T-cell (primary cell): Measurements from ENCODE around the gene TCERG1L. TPM values are rescaled to one million over a fixed set of nuclear protein-coding genes. Genes with fewer than 3 reads are reported as not detected.

Experiments
- ATAC-seq, 4 experiments: fragments of 200-7000 bp in 3 of 4; fragments of 150-1000 bp in 1 of 4; cut with Tn5 transposase; replicated peaks in 1 of 4; 1 replicate in 3 of 4; 2 replicates in 1 of 4; pipeline ENCODE4 v1.10.0; 2021; ENCODE audit warnings: moderate library complexity in 3 of 4, mild to moderate bottlenecking in 2 of 4, moderate number of reproducible peaks in 1 of 4
- CTCF ChIA-PET, 2 donors: fragments of 300-600 bp; sonication (Branson Sonifier 250); formaldehyde crosslinking; loops; one replicate each; lab custom pipeline; 2022; ENCODE audit warnings: antibody characterized with exemption in 2 of 2; lab: Charles Lee
- POLR2A ChIA-PET, 2 donors: fragments of 300-600 bp; sonication (Branson Sonifier 250); formaldehyde crosslinking; loops; one replicate each; lab custom pipeline; 2022; ENCODE audit warnings: antibody characterized with exemption in 2 of 2; lab: Charles Lee
- DNase-seq, 35 experiments: peaks; one replicate each; pipeline versions ENCODE4 v3.0.0 to v3.0.0-alpha.2; 2013 to 2023
- H3K27ac ChIP-seq: one replicate; pipeline ENCODE4 v1.5.1; 2013; ENCODE audit warnings: low read length
- H3K27me3 ChIP-seq, 2 experiments: replicated peaks in 1 of 2; 1 replicate in 1 of 2; 2 replicates in 1 of 2; pipeline versions ENCODE4 v1.6.1 to v1.7.0; 2013; ENCODE audit warnings: low read length in 1 of 2, mixed read lengths in 1 of 2; ENCODE audit not compliant: control insufficient read depth in 2 of 2, insufficient read depth in 2 of 2; ENCODE audit errors: extremely low read depth in 1 of 2
- H3K36me3 ChIP-seq, 2 donors: 1 replicate in 1 of 2; 2 replicates in 1 of 2; pipeline versions ENCODE4 v1.6.1 to v1.7.0; 2013; ENCODE audit warnings: low read length in 1 of 2; ENCODE audit not compliant: control insufficient read depth in 2 of 2, insufficient read depth in 1 of 2; ENCODE audit errors: extremely low read depth in 1 of 2
- H3K4me1 ChIP-seq, 2 experiments: 1 replicate in 1 of 2; 2 replicates in 1 of 2; pipeline versions ENCODE4 v1.6.1 to v1.7.0; 2013; ENCODE audit warnings: low read length in 2 of 2, mixed read lengths in 1 of 2; ENCODE audit not compliant: insufficient read depth in 2 of 2, control insufficient read depth in 1 of 2; ENCODE audit errors: extremely low read depth in 1 of 2
- H3K4me3 ChIP-seq, 2 donors: 1 replicate in 1 of 2; 2 replicates in 1 of 2; pipeline versions ENCODE4 v1.5.1 to v1.7.0; 2013; ENCODE audit warnings: mild to moderate bottlenecking in 2 of 2, low read length in 1 of 2, moderate library complexity in 1 of 2; ENCODE audit not compliant: control insufficient read depth in 1 of 2; ENCODE audit errors: extremely low read depth in 1 of 2
- H3K9me3 ChIP-seq: 2 replicates; pipeline ENCODE4 v1.7.0; 2013
- H3K27ac Mint-ChIP-seq, 2 donors: one replicate each; pipeline ENCODE4 v1.8.0; 2020 to 2021; ENCODE audit warnings: mild to moderate bottlenecking in 2 of 2, mixed read lengths in 2 of 2
- H3K27me3 Mint-ChIP-seq, 2 donors: one replicate each; pipeline ENCODE4 v1.8.0; 2021 to 2022; ENCODE audit warnings: mixed read lengths in 2 of 2
- H3K36me3 Mint-ChIP-seq: one replicate; pipeline ENCODE4 v1.8.0; 2021; ENCODE audit warnings: mixed read lengths
- H3K4me1 Mint-ChIP-seq, 3 donors: one replicate each; pipeline ENCODE4 v1.8.0; 2020 to 2022; ENCODE audit warnings: mixed read lengths in 3 of 3, mild to moderate bottlenecking in 1 of 3
- H3K4me3 Mint-ChIP-seq, 3 donors: one replicate each; pipeline ENCODE4 v1.8.0; 2020 to 2022; ENCODE audit warnings: mild to moderate bottlenecking in 3 of 3, mixed read lengths in 3 of 3, moderate library complexity in 3 of 3
- H3K9me3 Mint-ChIP-seq, 3 donors: one replicate each; pipeline ENCODE4 v1.8.0; 2020 to 2022; ENCODE audit warnings: mixed read lengths in 3 of 3
- WGBS: methylation state at CpG from one replicate; pipeline ENCODE4 v1.1.5; 2013; ENCODE audit warnings: missing lambda C conversion rate; ENCODE audit not compliant: insufficient coverage; 5-methylcytosine and 5-hydroxymethylcytosine counted together
- total RNA-seq, 35 experiments: library from RNA in 6 of 35; stranded (reverse) in 6 of 35; fragments of 120-200 nt in 1 of 35; gene quantifications; one replicate each; pipeline versions ENCODE4 v1.2.1 to v1.2.4 and lab custom pipeline; 2013 to 2026

The TCERG1L gene
- total RNA-seq, 5 donors from 2014 or later (not counting 1 experiment from before 2014, with no cell fraction given): 0.13 to 0.29 (median 0.21) TPM; not detected in 1

- no peak overlapping the region for H3K4me3 ChIP-seq
- ATAC-seq: no peak
- H3K4me3 Mint-ChIP-seq: no peak overlapping the region
- H3K27ac Mint-ChIP-seq: no peak overlapping the region
- H3K27ac ChIP-seq: no peak overlapping the region
- no peaks in the 10 kb centered on the region for H3K9me3 ChIP-seq
- WGBS: no CpG with 5 or more reads among the region's 6 CpGs
- H3K36me3 Mint-ChIP-seq: no peaks in the 10 kb centered on the region
- peaks cover 0 to 19% (median 3%) of the 10 kb centered on the region in 3 donors for H3K9me3 Mint-ChIP-seq
- no peaks in the 10 kb centered on the region for H3K27me3 Mint-ChIP-seq
- no peak for DNase-seq
- no peaks in the 10 kb centered on the region for H3K36me3 ChIP-seq
- H3K27me3 ChIP-seq: peaks cover 0 to 9% of the 10 kb centered on the region in 2 experiments
- POLR2A ChIA-PET: no interaction called here
- CTCF ChIA-PET: no interaction called here
- no peaks in the 10 kb centered on the region for H3K4me1 ChIP-seq
- peaks cover 0 to 4% (median 0%) of the 10 kb centered on the region in 3 donors for H3K4me1 Mint-ChIP-seq
Measured at GRCh38 chr10:131059881-131060280, 251.6 kb downstream of the TCERG1L start.

- H3K36me3 ChIP-seq: no peaks in the 10 kb centered on the region
- WGBS: no CpG with 5 or more reads among the region's 3 CpGs
- peaks cover 0 to 4% (median 0%) of the 10 kb centered on the region in 3 donors for H3K4me1 Mint-ChIP-seq
- H3K4me1 ChIP-seq: no peaks in the 10 kb centered on the region
- H3K27me3 Mint-ChIP-seq: no peaks in the 10 kb centered on the region
- no peak overlapping the region for H3K27ac Mint-ChIP-seq
- H3K27me3 ChIP-seq: peaks cover 0 to 9% of the 10 kb centered on the region in 2 experiments
- no peak overlapping the region for H3K4me3 ChIP-seq
- POLR2A ChIA-PET: no interaction called here
- DNase-seq (no peak), ATAC-seq (no peak)
- H3K9me3 ChIP-seq: no peaks in the 10 kb centered on the region
- no peak overlapping the region for H3K4me3 Mint-ChIP-seq
- H3K9me3 Mint-ChIP-seq: peaks cover 0 to 19% (median 3%) of the 10 kb centered on the region in 3 donors
- no peaks in the 10 kb centered on the region for H3K36me3 Mint-ChIP-seq
- CTCF ChIA-PET: no interaction called here
- no peak overlapping the region for H3K27ac ChIP-seq
Measured at GRCh38 chr10:131058799-131059198, 252.7 kb downstream of the TCERG1L start.

GRCh38 chr10:131056781-131057180 is 254.7 kb downstream of the TCERG1L start:
- Histone ChIP-seq H3K27me3 (peaks cover 0 to 5% of the 10 kb centered on the region in 2 experiments), H3K4me1 (no peaks in the 10 kb centered on the region), H3K36me3 (no peaks in the 10 kb centered on the region), H3K4me3 (no peak overlapping the region), H3K9me3 (no peaks in the 10 kb centered on the region), H3K27ac (no peak overlapping the region)
- H3K36me3 Mint-ChIP-seq: no peaks in the 10 kb centered on the region
- H3K9me3 Mint-ChIP-seq: peaks cover 0 to 19% (median 3%) of the 10 kb centered on the region in 3 donors
- H3K4me3 Mint-ChIP-seq: no peak overlapping the region
- no peaks in the 10 kb centered on the region for H3K27me3 Mint-ChIP-seq
- DNase-seq: no peak
- no peaks in the 10 kb centered on the region for H3K4me1 Mint-ChIP-seq
- no peak for ATAC-seq
- POLR2A ChIA-PET: no interaction called here
- CTCF ChIA-PET: no interaction called here
- no peak overlapping the region for H3K27ac Mint-ChIP-seq
- 60% methylated on average over 1 of the region's 8 CpGs for WGBS

- Mint-ChIP-seq H3K4me3 (no peak overlapping the region), H3K4me1 (no peaks in the 10 kb centered on the region), H3K9me3 (peaks cover 0 to 19% (median 3%) of the 10 kb centered on the region in 3 donors), H3K27me3 (no peaks in the 10 kb centered on the region), H3K27ac (no peak overlapping the region), H3K36me3 (no peaks in the 10 kb centered on the region)
- 56% methylated on average over 11 of the region's 12 CpGs for WGBS
- no peaks in the 10 kb centered on the region for H3K36me3 ChIP-seq
- peaks cover 0 to 5% of the 10 kb centered on the region in 2 experiments for H3K27me3 ChIP-seq
- no peaks in the 10 kb centered on the region for H3K9me3 ChIP-seq
- no peaks in the 10 kb centered on the region for H3K4me1 ChIP-seq
- ChIA-PET CTCF (no interaction called here), POLR2A (no interaction called here)
- H3K27ac ChIP-seq: no peak overlapping the region
- ATAC-seq (no peak), DNase-seq (no peak)
- no peak overlapping the region for H3K4me3 ChIP-seq
Measured at GRCh38 chr10:131056091-131056579, 255.4 kb downstream of the TCERG1L start.

GRCh38 chr10:131055437-131055836 is 256.1 kb downstream of the TCERG1L start:
- ChIA-PET POLR2A (no interaction called here), CTCF (no interaction called here)
- H3K27me3 ChIP-seq: peaks cover 0 to 5% of the 10 kb centered on the region in 2 experiments
- Mint-ChIP-seq H3K4me1 (no peaks in the 10 kb centered on the region), H3K36me3 (no peaks in the 10 kb centered on the region), H3K27ac (no peak overlapping the region), H3K4me3 (no peak overlapping the region), H3K9me3 (peaks cover 2 to 22% (median 3%) of the 10 kb centered on the region in 3 donors), H3K27me3 (peaks cover 0 to 3% of the 10 kb centered on the region in 2 donors)
- no peaks in the 10 kb centered on the region for H3K9me3 ChIP-seq
- ATAC-seq (no peak), DNase-seq (no peak)
- H3K4me3 ChIP-seq: no peak overlapping the region
- no peak overlapping the region for H3K27ac ChIP-seq
- no peaks in the 10 kb centered on the region for H3K4me1 ChIP-seq
- WGBS: 62% methylated on average over 6 of the region's 9 CpGs
- H3K36me3 ChIP-seq: no peaks in the 10 kb centered on the region

GRCh38 chr10:131053192-131053591 is 258.3 kb downstream of the TCERG1L start:
- DNase-seq (no peak), ATAC-seq (no peak)
- no peaks in the 10 kb centered on the region for H3K36me3 ChIP-seq
- no peaks in the 10 kb centered on the region for H3K4me1 ChIP-seq
- H3K27ac Mint-ChIP-seq: no peak overlapping the region
- CTCF ChIA-PET: no interaction called here
- POLR2A ChIA-PET: no interaction called here
- H3K9me3 Mint-ChIP-seq: peaks cover 0 to 16% (median 5%) of the 10 kb centered on the region in 3 donors
- no peaks in the 10 kb centered on the region for H3K36me3 Mint-ChIP-seq
- H3K9me3 ChIP-seq: no peaks in the 10 kb centered on the region
- H3K4me1 Mint-ChIP-seq: no peaks in the 10 kb centered on the region
- no peak overlapping the region for H3K4me3 ChIP-seq
- H3K27me3 ChIP-seq: peaks cover 0 to 8% of the 10 kb centered on the region in 2 experiments
- H3K27ac ChIP-seq: no peak overlapping the region
- H3K4me3 Mint-ChIP-seq: no peak overlapping the region
- 40% methylated on average over 1 of the region's 2 CpGs for WGBS
- peaks cover 0 to 4% of the 10 kb centered on the region in 2 donors for H3K27me3 Mint-ChIP-seq
